Aorta (tissue), 5 donors: ENCODE results near the gene GATD1. TPM values are rescaled to one million over a fixed set of nuclear protein-coding genes. Genes with fewer than 3 reads are reported as not detected.
A peak's percentile ranks its signal among the peaks of the same experiment; 100 is the strongest.

ENCODE experiments used
- ATAC-seq: fragments of 200-7000 bp; cut with Tn5 transposase; one replicate; pipeline ENCODE4 v1.9.1; 2022; ENCODE audit warnings: moderate library complexity; ENCODE audit not compliant: low FRiP score
- DNase-seq, 2 donors: peaks; one replicate each; pipeline ENCODE4 v3.0.0-alpha.2; 2020
- H3K27ac ChIP-seq, 2 donors: one replicate each; pipeline ENCODE4 v1.5.1; 2013; ENCODE audit warnings: low read length in 2 of 2, mild to moderate bottlenecking in 2 of 2, moderate library complexity in 2 of 2, control low read depth in 1 of 2, inconsistent platforms in 1 of 2, low read depth in 1 of 2
- H3K27me3 ChIP-seq, 2 donors: one replicate each; pipeline ENCODE4 v1.6.1; 2013; ENCODE audit warnings: control low read depth in 1 of 2, low read length in 1 of 2, mild to moderate bottlenecking in 1 of 2, moderate library complexity in 1 of 2; ENCODE audit not compliant: insufficient read depth in 2 of 2, control insufficient read depth in 1 of 2
- H3K36me3 ChIP-seq, 2 donors: one replicate each; pipeline ENCODE4 v1.6.1; 2013; ENCODE audit warnings: control low read depth in 1 of 2, low read length in 1 of 2, mild to moderate bottlenecking in 1 of 2; ENCODE audit not compliant: insufficient read depth in 2 of 2, control insufficient read depth in 1 of 2
- H3K4me1 ChIP-seq, 2 donors: one replicate each; pipeline ENCODE4 v1.6.1; 2013; ENCODE audit warnings: low read length in 2 of 2, control low read depth in 1 of 2, mild to moderate bottlenecking in 1 of 2, moderate library complexity in 1 of 2; ENCODE audit not compliant: insufficient read depth in 2 of 2, control insufficient read depth in 1 of 2
- H3K4me3 ChIP-seq, 2 donors: one replicate each; pipeline ENCODE4 v1.5.1; 2013; ENCODE audit warnings: low read length in 2 of 2, control low read depth in 1 of 2, mild to moderate bottlenecking in 1 of 2
- H3K9me3 ChIP-seq: one replicate; pipeline ENCODE4 v1.6.1; 2013; ENCODE audit warnings: mild to moderate bottlenecking, low read length; ENCODE audit not compliant: control insufficient read depth
- WGBS, 2 donors: extraction: QIAGEN DNeasy Blood & Tissue Kit; methylation state at CpG; one replicate each; pipeline ENCODE4 v1.1.7; 2013; 5-methylcytosine and 5-hydroxymethylcytosine counted together
- intact Hi-C, 2 donors: fragments of 100-400 bp; cut with DNase I; formaldehyde crosslinking; loops; one replicate each; pipeline versions ENCODE4 v1.14.2 to v1.15.0; 2022
- polyA plus RNA-seq, 2 donors: library from polyadenylated mRNA; stranded (reverse); fragments of 200-250 nt; gene quantifications; one replicate each; pipeline ENCODE4 v1.2.3, GENCODE V29; 2013
- total RNA-seq, 2 donors: library from RNA; stranded (reverse); fragmentation: NEBNext Ultra II Directional; extraction: Animal tissue kit (Norgen Biotek cat#: 25700); gene quantifications; one replicate each; pipeline ENCODE4 v1.2.1, GENCODE V29; 2021
- donor health status: healthy with polysubstance abuse.
- donor health status: Bipolar disorder and iron deficiency.
- donor health status: DM: no; HTN: no; CAD: no.
- donor health status: DM: no; HTN: no; CAD: no.
- donor health status: DM: yes; HTN: yes; CAD: no.

The GATD1 gene
- total and polyA plus RNA-seq, 4 donors: 9.6 to 52.7 (median 34.3) TPM

- Histone ChIP-seq H3K4me1 (no peaks in the 10 kb centered on the region), H3K27me3 (no peaks in the 10 kb centered on the region), H3K27ac (no peak overlapping the region), H3K36me3 (no peaks in the 10 kb centered on the region), H3K4me3 (no peak overlapping the region), H3K9me3 (no peaks in the 10 kb centered on the region)
- ATAC-seq: no peak
- DNase-seq: no peak
- WGBS, 2 donors: 50 to 56% methylated on average over 24 to 26 of the region's 26 CpGs
- intact Hi-C loops: no loop called here
These were observed 26.7 kb upstream of the GATD1 start for GRCh38 chr11:803770-804598.

- H3K9me3 ChIP-seq: no peaks in the 10 kb centered on the region
- H3K27ac ChIP-seq: no peak overlapping the region
- H3K36me3 ChIP-seq: no peaks in the 10 kb centered on the region
- no peak overlapping the region for H3K4me3 ChIP-seq
- DNase-seq (no peak), ATAC-seq (no peak)
- H3K27me3 ChIP-seq: no peaks in the 10 kb centered on the region
- WGBS, 2 donors: 87 to 90% methylated on average over 8 of the region's 8 CpGs
- no peaks in the 10 kb centered on the region for H3K4me1 ChIP-seq
- intact Hi-C loops: no loop called here
These were observed 26.1 kb upstream of the GATD1 start for GRCh38 chr11:803467-803742.

GRCh38 chr11:802693-803466 lies 25.6 kb upstream of the GATD1 start:
- DNase-seq (no peak), ATAC-seq (no peak)
- no peaks in the 10 kb centered on the region for H3K36me3 ChIP-seq
- no peaks in the 10 kb centered on the region for H3K9me3 ChIP-seq
- H3K27me3 ChIP-seq: no peaks in the 10 kb centered on the region
- intact Hi-C loops: no loop called here
- H3K4me3 ChIP-seq: no peak overlapping the region
- no peaks in the 10 kb centered on the region for H3K4me1 ChIP-seq
- no peak overlapping the region for H3K27ac ChIP-seq
- 92% methylated on average over 28 of the region's 28 CpGs for WGBS, 2 donors

- Histone ChIP-seq H3K27ac (no peak overlapping the region), H3K9me3 (no peaks in the 10 kb centered on the region), H3K4me3 (no peak overlapping the region), H3K4me1 (no peaks in the 10 kb centered on the region), H3K36me3 (no peaks in the 10 kb centered on the region), H3K27me3 (no peaks in the 10 kb centered on the region)
- no peak for DNase-seq
- no peak for ATAC-seq
- 96 to 98% methylated on average over 21 of the region's 21 CpGs for WGBS, 2 donors
- intact Hi-C loops: no loop called here
These were observed 24.8 kb upstream of the GATD1 start for GRCh38 chr11:802018-802617.

- H3K27me3 ChIP-seq: no peaks in the 10 kb centered on the region
- no peak for DNase-seq
- ATAC-seq: no peak
- H3K9me3 ChIP-seq: no peaks in the 10 kb centered on the region
- no peak overlapping the region for H3K27ac ChIP-seq
- H3K36me3 ChIP-seq: no peaks in the 10 kb centered on the region
- H3K4me3 ChIP-seq: no peak overlapping the region
- intact Hi-C loops: no loop called here
- no peaks in the 10 kb centered on the region for H3K4me1 ChIP-seq
- 88 to 92% methylated on average over 20 of the region's 20 CpGs for WGBS, 2 donors
These were observed 24.0 kb upstream of the GATD1 start for GRCh38 chr11:801097-801780.

GRCh38 chr11:800473-800872 lies 23.2 kb upstream of the GATD1 start:
- Histone ChIP-seq H3K27ac (no peak overlapping the region), H3K27me3 (no peaks in the 10 kb centered on the region), H3K9me3 (no peaks in the 10 kb centered on the region), H3K4me3 (no peak overlapping the region), H3K36me3 (no peaks in the 10 kb centered on the region), H3K4me1 (no peaks in the 10 kb centered on the region)
- intact Hi-C loops: no loop called here
- ATAC-seq (no peak), DNase-seq (no peak)
- 92 to 94% methylated on average over 30 of the region's 30 CpGs for WGBS, 2 donors

- intact Hi-C loops: no loop called here
- H3K4me3 ChIP-seq: no peak overlapping the region
- no peaks in the 10 kb centered on the region for H3K9me3 ChIP-seq
- H3K27me3 ChIP-seq: no peaks in the 10 kb centered on the region
- 93 to 95% methylated on average over 32 of the region's 32 CpGs for WGBS, 2 donors
- H3K27ac ChIP-seq: no peak overlapping the region
- no peaks in the 10 kb centered on the region for H3K36me3 ChIP-seq
- DNase-seq (no peak), ATAC-seq (no peak)
- H3K4me1 ChIP-seq: no peaks in the 10 kb centered on the region
These were observed 22.5 kb upstream of the GATD1 start for GRCh38 chr11:799641-800316.

- H3K27me3 ChIP-seq: no peaks in the 10 kb centered on the region
- intact Hi-C loops: no loop called here
- DNase-seq: peak; percentile 83 to 94
- H3K4me3 ChIP-seq: peak within 1 kb of the TSS; percentile 45 to 54
- ATAC-seq: peak; percentile 75
- H3K27ac ChIP-seq: peak within 1 kb of the TSS in 1 of 2 donors; percentile 11
- H3K36me3 ChIP-seq: no peaks in the 10 kb centered on the region
- no peaks in the 10 kb centered on the region for H3K9me3 ChIP-seq
- H3K4me1 ChIP-seq: no peaks in the 10 kb centered on the region
- 4 to 7% methylated on average over 43 to 69 of the region's 69 CpGs for WGBS, 2 donors
These were observed 20.9 kb upstream of the GATD1 start, which contains the start of gene SLC25A22 for GRCh38 chr11:798093-798713. SLC25A22 (minus strand) TSS chr11:798281; CDS start chr11:795006, 3,275 bp downstream.
